Measurements from ENCODE around the gene SLF2.
A peak's percentile ranks its signal among the peaks of the same experiment; 100 is the strongest.

SLF2 gene

GRCh38 chr10:100872034-100872791 is 40.5 kb upstream of the SLF2 start:
- peak; percentile 51 for DNase-seq (ENCODE audit: low read depth)
- Histone ChIP-seq H3K9me3 (ENCODE audit: control insufficient read depth, low read length) (no peaks in the 10 kb centered on the region), H3K4me1 (ENCODE audit: control insufficient read depth, insufficient read depth, low read length) (no peaks in the 10 kb centered on the region), H3K36me3 (ENCODE audit: control insufficient read depth, insufficient read depth, low read length, severe bottlenecking) (no peaks in the 10 kb centered on the region), H3K9ac (ENCODE audit: low read length) (no peak overlapping the region), H3K4me3 (ENCODE audit: low read length) (no peak overlapping the region), H3K27me3 (replicated peaks; ENCODE audit: control insufficient read depth, insufficient read depth, low read length) (peaks cover 58% of the 10 kb centered on the region)

DNA sequence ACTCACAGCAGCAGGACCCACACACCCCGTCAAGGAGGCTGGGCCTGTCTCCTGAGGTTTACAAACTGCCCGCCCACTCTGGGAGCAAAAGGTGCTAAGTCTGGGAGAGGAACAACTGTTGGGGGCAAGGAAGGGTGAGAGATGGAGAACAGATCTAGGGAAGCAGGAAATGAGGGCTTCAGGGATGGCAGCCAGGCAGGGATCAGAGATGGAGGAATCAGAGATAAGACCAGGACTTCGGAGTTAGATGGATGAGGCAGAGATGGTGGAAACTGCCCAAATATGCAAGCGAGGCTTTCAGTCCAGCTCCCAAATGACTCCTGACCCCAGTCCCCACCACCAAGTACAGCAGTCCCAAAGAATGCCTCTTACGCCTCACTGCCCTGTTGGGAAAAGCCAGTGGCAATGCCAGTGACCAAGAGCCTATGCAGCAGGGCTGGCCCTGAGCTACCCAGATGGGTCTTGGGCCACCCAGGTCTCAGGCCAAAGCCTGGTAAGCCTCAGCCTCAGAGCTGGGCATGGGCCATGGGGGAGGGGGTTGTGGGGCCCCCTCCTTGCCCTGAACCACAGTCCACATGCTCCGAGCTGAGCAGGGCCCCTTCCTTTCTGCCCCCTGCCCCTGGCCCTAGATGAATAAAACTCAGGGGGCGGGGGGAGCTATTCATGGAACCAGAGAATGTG is 39.5 kb upstream of the SLF2 start:
- Histone ChIP-seq H3K4me3 (ENCODE audit: low read length) (no peak overlapping the region), H3K27me3 (replicated peaks; ENCODE audit: control insufficient read depth, insufficient read depth, low read length) (peaks cover 50% of the 10 kb centered on the region), H3K9me3 (ENCODE audit: control insufficient read depth, low read length) (no peaks in the 10 kb centered on the region), H3K4me1 (ENCODE audit: control insufficient read depth, insufficient read depth, low read length) (no peaks in the 10 kb centered on the region), H3K9ac (ENCODE audit: low read length) (no peak overlapping the region), H3K36me3 (ENCODE audit: control insufficient read depth, insufficient read depth, low read length, severe bottlenecking) (no peaks in the 10 kb centered on the region)
- DNase-seq (ENCODE audit: low read depth): no peak

DNA sequence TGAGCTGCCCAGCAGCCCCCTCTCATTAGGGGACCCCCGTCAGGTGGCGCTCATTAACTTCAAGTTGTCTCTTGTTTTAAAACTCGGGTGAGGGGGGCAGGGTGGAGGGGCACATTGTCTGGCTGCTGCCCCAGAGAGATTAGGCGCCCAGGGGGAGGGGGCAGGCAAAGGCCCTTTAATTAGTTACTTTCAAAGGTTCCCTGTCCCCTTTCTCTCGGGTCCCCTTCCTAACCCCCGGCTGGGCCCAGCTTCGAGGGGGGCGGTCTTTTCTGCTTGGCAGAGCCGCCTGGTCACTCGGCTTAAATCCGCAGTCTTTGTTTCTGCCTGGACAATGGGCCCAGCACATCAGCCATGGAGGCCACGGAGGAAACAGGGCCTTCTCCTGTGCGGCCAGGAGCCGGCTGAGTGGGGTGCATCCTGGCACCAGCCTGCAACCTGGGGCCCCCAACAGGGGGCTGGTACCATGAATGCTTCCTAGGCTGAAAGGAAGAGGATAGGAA is 38.9 kb upstream of the SLF2 start:
- Histone ChIP-seq H3K4me3 (ENCODE audit: low read length) (no peak overlapping the region), H3K27me3 (replicated peaks; ENCODE audit: control insufficient read depth, insufficient read depth, low read length) (peaks cover 48% of the 10 kb centered on the region), H3K9me3 (ENCODE audit: control insufficient read depth, low read length) (no peaks in the 10 kb centered on the region), H3K9ac (ENCODE audit: low read length) (no peak overlapping the region), H3K4me1 (ENCODE audit: control insufficient read depth, insufficient read depth, low read length) (no peaks in the 10 kb centered on the region), H3K36me3 (ENCODE audit: control insufficient read depth, insufficient read depth, low read length, severe bottlenecking) (no peaks in the 10 kb centered on the region)
- DNase-seq (ENCODE audit: low read depth): no peak

- Histone ChIP-seq H3K4me3 (ENCODE audit: low read length) (no peak overlapping the region), H3K4me1 (ENCODE audit: control insufficient read depth, insufficient read depth, low read length) (no peaks in the 10 kb centered on the region), H3K9ac (ENCODE audit: low read length) (no peak overlapping the region), H3K27me3 (replicated peaks; ENCODE audit: control insufficient read depth, insufficient read depth, low read length) (peaks cover 50% of the 10 kb centered on the region), H3K9me3 (ENCODE audit: control insufficient read depth, low read length) (no peaks in the 10 kb centered on the region), H3K36me3 (ENCODE audit: control insufficient read depth, insufficient read depth, low read length, severe bottlenecking) (no peaks in the 10 kb centered on the region)
- no peak for DNase-seq (ENCODE audit: low read depth)
These were observed 37.9 kb upstream of the SLF2 start for GRCh38 chr10:100874702-100875483.

- peaks cover 52% of the 10 kb centered on the region for H3K27me3 ChIP-seq (replicated peaks; ENCODE audit: control insufficient read depth, insufficient read depth, low read length)
- H3K36me3 ChIP-seq (ENCODE audit: control insufficient read depth, insufficient read depth, low read length, severe bottlenecking): no peaks in the 10 kb centered on the region
- no peaks in the 10 kb centered on the region for H3K4me1 ChIP-seq (ENCODE audit: control insufficient read depth, insufficient read depth, low read length)
- no peak overlapping the region for H3K4me3 ChIP-seq (ENCODE audit: low read length)
- no peak for DNase-seq (ENCODE audit: low read depth)
- no peak overlapping the region for H3K9ac ChIP-seq (ENCODE audit: low read length)
- no peaks in the 10 kb centered on the region for H3K9me3 ChIP-seq (ENCODE audit: control insufficient read depth, low read length)
These were observed 37.1 kb upstream of the SLF2 start for GRCh38 chr10:100875484-100876166.

GRCh38 chr10:100876585-100877460 is 35.9 kb upstream of the SLF2 start:
- Histone ChIP-seq H3K4me1 (ENCODE audit: control insufficient read depth, insufficient read depth, low read length) (no peaks in the 10 kb centered on the region), H3K9me3 (ENCODE audit: control insufficient read depth, low read length) (no peaks in the 10 kb centered on the region), H3K27me3 (replicated peaks; ENCODE audit: control insufficient read depth, insufficient read depth, low read length) (peaks cover 55% of the 10 kb centered on the region), H3K9ac (ENCODE audit: low read length) (no peak overlapping the region), H3K36me3 (ENCODE audit: control insufficient read depth, insufficient read depth, low read length, severe bottlenecking) (no peaks in the 10 kb centered on the region), H3K4me3 (ENCODE audit: low read length) (no peak overlapping the region)
- no peak for DNase-seq (ENCODE audit: low read depth)

GRCh38 chr10:100877461-100877850 is 35.3 kb upstream of the SLF2 start:
- Histone ChIP-seq H3K36me3 (ENCODE audit: control insufficient read depth, insufficient read depth, low read length, severe bottlenecking) (no peaks in the 10 kb centered on the region), H3K9me3 (ENCODE audit: control insufficient read depth, low read length) (no peaks in the 10 kb centered on the region), H3K4me1 (ENCODE audit: control insufficient read depth, insufficient read depth, low read length) (peaks cover 3% of the 10 kb centered on the region), H3K9ac (ENCODE audit: low read length) (no peak overlapping the region), H3K4me3 (ENCODE audit: low read length) (no peak overlapping the region), H3K27me3 (replicated peaks; ENCODE audit: control insufficient read depth, insufficient read depth, low read length) (peaks cover 55% of the 10 kb centered on the region)
- no peak for DNase-seq (ENCODE audit: low read depth)

- Histone ChIP-seq H3K4me1 (ENCODE audit: control insufficient read depth, insufficient read depth, low read length) (peaks cover 6% of the 10 kb centered on the region), H3K4me3 (ENCODE audit: low read length) (no peak overlapping the region), H3K27me3 (replicated peaks; ENCODE audit: control insufficient read depth, insufficient read depth, low read length) (peaks cover 48% of the 10 kb centered on the region), H3K9ac (ENCODE audit: low read length) (no peak overlapping the region), H3K36me3 (ENCODE audit: control insufficient read depth, insufficient read depth, low read length, severe bottlenecking) (no peaks in the 10 kb centered on the region), H3K9me3 (ENCODE audit: control insufficient read depth, low read length) (no peaks in the 10 kb centered on the region)
- DNase-seq (ENCODE audit: low read depth): peak; percentile 88
These were observed 34.4 kb upstream of the SLF2 start for GRCh38 chr10:100878291-100878910.

DNA sequence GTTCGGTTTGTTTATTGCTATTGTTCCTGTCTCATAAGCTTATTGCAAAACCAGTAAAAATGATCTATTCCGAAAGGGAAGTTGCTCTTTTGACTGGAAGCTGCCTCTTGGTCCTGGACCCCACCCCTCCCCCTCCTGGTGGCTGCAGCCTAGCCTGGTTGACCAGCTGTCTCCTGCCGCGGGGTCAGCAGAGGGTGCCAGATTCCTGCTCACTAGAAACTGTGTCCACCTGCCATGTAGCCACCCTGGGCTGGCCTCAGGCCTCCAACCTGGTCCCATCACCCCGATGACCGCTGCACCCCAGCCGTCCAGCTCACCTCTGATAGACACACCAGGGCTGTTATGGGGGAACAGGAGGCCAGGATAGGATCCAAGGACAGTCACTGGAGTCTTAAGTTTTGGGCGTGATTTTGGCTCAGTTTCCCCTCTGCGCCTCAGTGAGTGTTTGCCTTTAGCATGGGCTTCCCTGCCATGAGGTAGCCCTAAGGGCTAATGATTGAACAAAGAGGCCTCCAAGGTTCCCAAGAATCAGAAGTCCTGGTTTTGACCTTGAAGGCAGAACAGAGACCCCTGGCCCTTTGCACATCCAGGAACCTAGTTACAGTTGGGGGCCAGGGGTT is 32.9 kb upstream of the SLF2 start:
- H3K36me3 ChIP-seq (ENCODE audit: control insufficient read depth, insufficient read depth, low read length, severe bottlenecking): no peaks in the 10 kb centered on the region
- peaks cover 37% of the 10 kb centered on the region for H3K27me3 ChIP-seq (replicated peaks; ENCODE audit: control insufficient read depth, insufficient read depth, low read length)
- H3K9ac ChIP-seq (ENCODE audit: low read length): no peak overlapping the region
- peaks cover 6% of the 10 kb centered on the region for H3K4me1 ChIP-seq (ENCODE audit: control insufficient read depth, insufficient read depth, low read length)
- no peak for DNase-seq (ENCODE audit: low read depth)
- H3K9me3 ChIP-seq (ENCODE audit: control insufficient read depth, low read length): no peaks in the 10 kb centered on the region
- no peak overlapping the region for H3K4me3 ChIP-seq (ENCODE audit: low read length)
